Right atrium auricular region (tissue), 2 donors: ENCODE measurements around the gene CCAR1. TPM values are rescaled to one million over a fixed set of nuclear protein-coding genes. Genes with fewer than 3 reads are reported as not detected.

ENCODE experiments used
- DNase-seq: peaks from one replicate; pipeline ENCODE4 v3.0.0-alpha.2; 2019; ENCODE audit warnings: low spot score
- H3K27ac ChIP-seq, 2 donors: fragments of 200-600 bp; sonication (generic); 1 replicate in 1 of 2; 2 replicates in 1 of 2; pipeline ENCODE4 v1.5.1; 2016 to 2019
- H3K27me3 ChIP-seq, 2 donors: fragments of 200-600 bp; sonication (generic); one replicate each; pipeline versions ENCODE4 v1.5.1 to v1.6.0; 2017 to 2019
- H3K36me3 ChIP-seq: fragments of 200-600 bp; sonication (generic); one replicate; pipeline ENCODE4 v1.5.1; 2016
- H3K4me1 ChIP-seq, 2 donors: fragments of 200-600 bp; sonication (generic); one replicate each; pipeline versions ENCODE4 v1.5.1 to v1.6.0; 2017 to 2019
- H3K4me3 ChIP-seq, 2 donors: fragments of 200-600 bp; sonication (generic); 1 replicate in 1 of 2; 2 replicates in 1 of 2; pipeline ENCODE4 v1.5.1; 2017 to 2019; ENCODE audit warnings: mild to moderate bottlenecking in 1 of 2, moderate library complexity in 1 of 2
- H3K9me3 ChIP-seq, 2 donors: fragments of 200-600 bp; sonication (generic); one replicate each; pipeline ENCODE4 v1.5.1; 2019
- total RNA-seq, 2 donors: library from RNA; depleted of rRNA; stranded (reverse); fragments of >200 nt; gene quantifications; one replicate each; pipeline ENCODE4 v1.1.0, GENCODE V29; 2016
- TF ChIP-seq, protein P1 (sequence below), 2 donors: fragments of 200-600 bp; sonication (generic); IDR thresholded peaks; one replicate each; pipeline ENCODE4 v1.5.1; 2019; ENCODE audit warnings: antibody characterized with exemption in 2 of 2

CCAR1 gene, protein sequence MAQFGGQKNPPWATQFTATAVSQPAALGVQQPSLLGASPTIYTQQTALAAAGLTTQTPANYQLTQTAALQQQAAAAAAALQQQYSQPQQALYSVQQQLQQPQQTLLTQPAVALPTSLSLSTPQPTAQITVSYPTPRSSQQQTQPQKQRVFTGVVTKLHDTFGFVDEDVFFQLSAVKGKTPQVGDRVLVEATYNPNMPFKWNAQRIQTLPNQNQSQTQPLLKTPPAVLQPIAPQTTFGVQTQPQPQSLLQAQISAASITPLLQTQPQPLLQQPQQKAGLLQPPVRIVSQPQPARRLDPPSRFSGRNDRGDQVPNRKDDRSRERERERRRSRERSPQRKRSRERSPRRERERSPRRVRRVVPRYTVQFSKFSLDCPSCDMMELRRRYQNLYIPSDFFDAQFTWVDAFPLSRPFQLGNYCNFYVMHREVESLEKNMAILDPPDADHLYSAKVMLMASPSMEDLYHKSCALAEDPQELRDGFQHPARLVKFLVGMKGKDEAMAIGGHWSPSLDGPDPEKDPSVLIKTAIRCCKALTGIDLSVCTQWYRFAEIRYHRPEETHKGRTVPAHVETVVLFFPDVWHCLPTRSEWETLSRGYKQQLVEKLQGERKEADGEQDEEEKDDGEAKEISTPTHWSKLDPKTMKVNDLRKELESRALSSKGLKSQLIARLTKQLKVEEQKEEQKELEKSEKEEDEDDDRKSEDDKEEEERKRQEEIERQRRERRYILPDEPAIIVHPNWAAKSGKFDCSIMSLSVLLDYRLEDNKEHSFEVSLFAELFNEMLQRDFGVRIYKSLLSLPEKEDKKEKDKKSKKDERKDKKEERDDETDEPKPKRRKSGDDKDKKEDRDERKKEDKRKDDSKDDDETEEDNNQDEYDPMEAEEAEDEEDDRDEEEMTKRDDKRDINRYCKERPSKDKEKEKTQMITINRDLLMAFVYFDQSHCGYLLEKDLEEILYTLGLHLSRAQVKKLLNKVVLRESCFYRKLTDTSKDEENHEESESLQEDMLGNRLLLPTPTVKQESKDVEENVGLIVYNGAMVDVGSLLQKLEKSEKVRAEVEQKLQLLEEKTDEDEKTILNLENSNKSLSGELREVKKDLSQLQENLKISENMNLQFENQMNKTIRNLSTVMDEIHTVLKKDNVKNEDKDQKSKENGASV
- 10 to 100 TPM; 21.0 to 25.0 TPM for total RNA-seq

GRCh38 chr10:68720793-68721672 is at the start of gene CCAR1:
CCAR1 (plus strand) TSS chr10:68721239; CDS start chr10:68722505, 1,266 bp downstream.
- TF ChIP-seq, protein P1, sequence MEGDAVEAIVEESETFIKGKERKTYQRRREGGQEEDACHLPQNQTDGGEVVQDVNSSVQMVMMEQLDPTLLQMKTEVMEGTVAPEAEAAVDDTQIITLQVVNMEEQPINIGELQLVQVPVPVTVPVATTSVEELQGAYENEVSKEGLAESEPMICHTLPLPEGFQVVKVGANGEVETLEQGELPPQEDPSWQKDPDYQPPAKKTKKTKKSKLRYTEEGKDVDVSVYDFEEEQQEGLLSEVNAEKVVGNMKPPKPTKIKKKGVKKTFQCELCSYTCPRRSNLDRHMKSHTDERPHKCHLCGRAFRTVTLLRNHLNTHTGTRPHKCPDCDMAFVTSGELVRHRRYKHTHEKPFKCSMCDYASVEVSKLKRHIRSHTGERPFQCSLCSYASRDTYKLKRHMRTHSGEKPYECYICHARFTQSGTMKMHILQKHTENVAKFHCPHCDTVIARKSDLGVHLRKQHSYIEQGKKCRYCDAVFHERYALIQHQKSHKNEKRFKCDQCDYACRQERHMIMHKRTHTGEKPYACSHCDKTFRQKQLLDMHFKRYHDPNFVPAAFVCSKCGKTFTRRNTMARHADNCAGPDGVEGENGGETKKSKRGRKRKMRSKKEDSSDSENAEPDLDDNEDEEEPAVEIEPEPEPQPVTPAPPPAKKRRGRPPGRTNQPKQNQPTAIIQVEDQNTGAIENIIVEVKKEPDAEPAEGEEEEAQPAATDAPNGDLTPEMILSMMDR (IDR thresholded peaks at IDR 0.05) = no peak
- Histone ChIP-seq H3K4me3 (peak within 1 kb of the TSS; percentile 78 to 85), H3K27me3 (no peaks in the 10 kb centered on the region), H3K4me1 (peaks cover 0 to 11% of the 10 kb centered on the region in 2 donors), H3K9me3 (no peaks in the 10 kb centered on the region), H3K27ac (peak within 1 kb of the TSS; percentile 89 to 92), H3K36me3 (peaks cover 16% of the 10 kb centered on the region)
- peak; percentile 96 for DNase-seq

DNA sequence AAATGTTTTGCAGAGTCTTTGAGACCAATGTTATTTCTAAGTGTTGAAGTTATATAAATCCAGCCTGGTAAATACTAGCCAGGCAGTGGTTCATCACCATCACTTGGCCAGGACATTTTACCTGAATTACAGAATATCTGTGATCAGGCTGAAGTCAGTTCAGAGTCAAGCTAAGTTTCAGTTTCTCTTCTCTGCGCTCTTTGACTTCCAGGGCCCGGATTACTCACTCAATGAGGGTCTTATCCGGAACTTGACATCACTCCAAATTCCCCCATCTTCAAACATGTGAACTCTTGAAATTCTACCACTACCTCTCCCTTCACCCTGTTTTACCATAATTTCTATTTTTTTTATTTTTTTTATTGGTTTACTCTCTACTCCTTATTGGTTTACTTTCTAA is 36.6 kb upstream of the CCAR1 start:
- TF ChIP-seq, protein P1 (IDR thresholded peaks at IDR 0.05) = no peak
- Histone ChIP-seq H3K4me1 (no peaks in the 10 kb centered on the region), H3K4me3 (no peak overlapping the region), H3K27me3 (no peaks in the 10 kb centered on the region), H3K36me3 (no peaks in the 10 kb centered on the region), H3K9me3 (no peaks in the 10 kb centered on the region), H3K27ac (no peak overlapping the region)
- no peak for DNase-seq

GRCh38 chr10:68696018-68696417 is 25.0 kb upstream of the CCAR1 start:
- TF ChIP-seq, protein P1 (IDR thresholded peaks at IDR 0.05) = no peak
- H3K9me3 ChIP-seq = no peaks in the 10 kb centered on the region
- peaks cover 0 to 11% of the 10 kb centered on the region in 2 donors for H3K4me1 ChIP-seq
- no peaks in the 10 kb centered on the region for H3K36me3 ChIP-seq
- H3K4me3 ChIP-seq = no peak overlapping the region
- DNase-seq = no peak
- H3K27ac ChIP-seq = no peak overlapping the region
- H3K27me3 ChIP-seq = no peaks in the 10 kb centered on the region

DNA sequence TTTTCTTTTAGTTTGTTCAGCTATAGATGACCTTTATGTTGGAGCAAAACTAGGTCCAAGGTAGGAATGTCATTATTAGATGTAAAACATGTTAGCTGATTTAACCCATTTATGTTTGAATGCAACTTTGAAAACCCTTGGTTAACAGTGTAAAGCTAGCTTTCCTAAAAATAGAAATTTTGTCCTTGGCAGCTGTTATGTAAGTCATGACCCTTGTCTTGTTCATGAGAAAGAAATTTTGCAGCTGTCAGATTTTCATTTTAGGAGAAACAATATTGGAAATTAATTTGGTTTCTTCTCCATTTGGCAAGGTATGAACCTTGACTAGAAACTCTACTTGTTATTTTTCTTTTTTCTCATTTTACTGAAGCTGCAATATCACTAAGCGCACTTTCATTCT is 23.9 kb upstream of the CCAR1 start:
- Histone ChIP-seq H3K27ac (no peak overlapping the region), H3K4me3 (no peak overlapping the region), H3K36me3 (no peaks in the 10 kb centered on the region), H3K27me3 (no peaks in the 10 kb centered on the region), H3K4me1 (peaks cover 0 to 11% of the 10 kb centered on the region in 2 donors), H3K9me3 (no peaks in the 10 kb centered on the region)
- DNase-seq = no peak
- TF ChIP-seq, protein P1 (IDR thresholded peaks at IDR 0.05) = no peak

DNA sequence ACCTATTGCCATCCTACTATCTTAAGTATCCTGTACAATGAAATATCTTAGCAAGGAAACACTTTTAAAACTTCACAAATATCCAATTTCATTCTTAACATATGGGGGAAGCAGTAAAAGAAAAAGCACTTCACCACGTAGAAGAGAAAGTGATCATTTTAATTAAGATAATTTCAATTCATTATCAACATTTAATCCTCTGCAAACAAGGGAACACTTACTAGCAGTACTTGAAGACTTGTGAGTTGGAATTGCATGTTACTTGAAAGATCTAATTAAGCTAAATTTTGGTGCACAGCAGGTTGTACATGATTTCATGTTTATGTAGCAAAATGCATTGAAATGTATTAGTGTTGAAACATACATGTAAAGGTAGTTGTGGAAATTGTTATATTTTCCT is 20.8 kb upstream of the CCAR1 start:
- Histone ChIP-seq H3K9me3 (no peaks in the 10 kb centered on the region), H3K4me3 (no peak overlapping the region), H3K27me3 (no peaks in the 10 kb centered on the region), H3K27ac (no peak overlapping the region), H3K4me1 (peaks cover 0 to 11% of the 10 kb centered on the region in 2 donors), H3K36me3 (no peaks in the 10 kb centered on the region)
- DNase-seq = no peak
- TF ChIP-seq, protein P1 (IDR thresholded peaks at IDR 0.05) = no peak
